Activated CD8-positive, alpha-beta memory T cell treated with anti-CD3 and anti-CD28 coated beads, Interleukin-2, amount 50 U/mL, for 4 hours (primary cell): ENCODE data around the gene IQCN.

ENCODE experiments used
- DNase-seq: peaks from one replicate; pipeline ENCODE4 v3.0.0-alpha.2; 2020

IQCN gene

GRCh38 chr19:18306209-18306887, 32.1 kb upstream of the IQCN start:
- DNase-seq = no peak

- peak; percentile 89 for DNase-seq
Measured at GRCh38 chr19:18304458-18305310, 30.4 kb upstream of the IQCN start.

- DNase-seq = no peak
Measured at GRCh38 chr19:18304208-18304457, 29.9 kb upstream of the IQCN start.

GRCh38 chr19:18301718-18302111, 27.5 kb upstream of the IQCN start:
- DNase-seq = no peak

GRCh38 chr19:18300930-18301717, 26.9 kb upstream of the IQCN start:
- DNase-seq = no peak

- DNase-seq = no peak
Measured at GRCh38 chr19:18299654-18300053, 25.4 kb upstream of the IQCN start.

GRCh38 chr19:18298601-18299000, 24.3 kb upstream of the IQCN start:
- DNase-seq = no peak

- DNase-seq = no peak
Measured at GRCh38 chr19:18297308-18297707, 23.1 kb upstream of the IQCN start.

- DNase-seq = no peak
Measured at GRCh38 chr19:18295034-18295451, 20.8 kb upstream of the IQCN start.

GRCh38 chr19:18294467-18294864, 20.2 kb upstream of the IQCN start:
- peak; percentile 97 for DNase-seq

- DNase-seq = no peak
Measured at GRCh38 chr19:18293642-18294466, 19.6 kb upstream of the IQCN start.

GRCh38 chr19:18292810-18293641, 18.8 kb upstream of the IQCN start:
- DNase-seq = no peak

- no peak for DNase-seq
Measured at GRCh38 chr19:18292462-18292809, 18.2 kb upstream of the IQCN start.

- peak; percentile 81 for DNase-seq
Measured at GRCh38 chr19:18291590-18292461, 17.6 kb upstream of the IQCN start.

GRCh38 chr19:18291019-18291524, 16.8 kb upstream of the IQCN start:
- peak; percentile 33 for DNase-seq

- DNase-seq = peak; percentile 78
Measured at GRCh38 chr19:18290302-18291018, 16.2 kb upstream of the IQCN start.

- no peak for DNase-seq
Measured at GRCh38 chr19:18289471-18290301, 15.4 kb upstream of the IQCN start.

GRCh38 chr19:18287836-18288772, 13.9 kb upstream of the IQCN start:
- no peak for DNase-seq
